ENCODE data around the gene PLCH1. TPM values are rescaled to one million over a fixed set of nuclear protein-coding genes. Genes with fewer than 3 reads are reported as not detected.

Gene PLCH1
- total RNA-seq, 5 donors from 2014 or later (not counting 1 experiment from before 2014, with no cell fraction given), result 0.06 to 0.12 (median 0.09) TPM; not detected in 1

DNA sequence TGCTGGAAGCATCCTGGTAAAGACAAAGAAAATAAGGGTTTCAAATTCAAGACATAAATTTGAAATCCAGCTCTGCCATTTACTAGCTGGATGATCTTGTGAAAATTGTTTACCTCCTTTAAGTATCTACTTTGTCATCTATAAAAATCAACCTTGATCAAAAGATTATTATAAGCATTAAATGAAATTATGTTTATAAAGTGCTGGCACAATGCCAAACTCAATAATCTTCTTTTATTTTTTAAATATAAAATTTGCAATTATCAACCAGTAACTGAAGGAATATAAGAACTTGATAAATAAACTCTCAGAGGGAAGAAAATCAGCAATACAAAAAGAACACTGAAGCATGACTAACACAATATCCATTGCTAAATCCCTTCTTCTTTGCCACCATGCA is 35.4 kb upstream of the PLCH1 start:
- Histone ChIP-seq H3K27ac (ENCODE audit: low read length) (no peak overlapping the region), H3K4me3 (ENCODE audit: control insufficient read depth in 1 of 2, extremely low read depth in 1 of 2, low read length in 1 of 2) (no peak overlapping the region), H3K27me3 (replicated peaks in 1 of 2; ENCODE audit: control insufficient read depth in 2 of 2, extremely low read depth in 1 of 2, insufficient read depth in 2 of 2, low read length in 1 of 2) (no peaks in the 10 kb centered on the region), H3K36me3 (ENCODE audit: control insufficient read depth in 2 of 2, extremely low read depth in 1 of 2, insufficient read depth in 1 of 2, low read length in 1 of 2) (peaks cover 0 to 7% of the 10 kb centered on the region in 2 donors), H3K4me1 (ENCODE audit: control insufficient read depth in 1 of 2, extremely low read depth in 1 of 2, insufficient read depth in 2 of 2, low read length in 2 of 2) (no peaks in the 10 kb centered on the region), H3K9me3 (no peaks in the 10 kb centered on the region)
- H3K4me3 Mint-ChIP-seq, result no peak overlapping the region
- peaks cover 50% of the 10 kb centered on the region for H3K36me3 Mint-ChIP-seq
- ATAC-seq (replicated peaks in 1 of 4) (no peak), DNase-seq (no peak)
- H3K9me3 Mint-ChIP-seq, result peaks cover 0 to 10% (median 10%) of the 10 kb centered on the region in 3 donors
- H3K27me3 Mint-ChIP-seq, result no peaks in the 10 kb centered on the region
- H3K4me1 Mint-ChIP-seq, result peaks cover under 1 to 2% (median under 1%) of the 10 kb centered on the region in 3 donors
- no peak overlapping the region for H3K27ac Mint-ChIP-seq
- CTCF ChIA-PET, result no interaction called here
- POLR2A ChIA-PET, result interaction anchor here in 1 of 2 donors (0.6 kb wide), 1 partner anchor 12 kb away, joined by 3 read pairs; no protein-coding TSS in a partner anchor

DNA sequence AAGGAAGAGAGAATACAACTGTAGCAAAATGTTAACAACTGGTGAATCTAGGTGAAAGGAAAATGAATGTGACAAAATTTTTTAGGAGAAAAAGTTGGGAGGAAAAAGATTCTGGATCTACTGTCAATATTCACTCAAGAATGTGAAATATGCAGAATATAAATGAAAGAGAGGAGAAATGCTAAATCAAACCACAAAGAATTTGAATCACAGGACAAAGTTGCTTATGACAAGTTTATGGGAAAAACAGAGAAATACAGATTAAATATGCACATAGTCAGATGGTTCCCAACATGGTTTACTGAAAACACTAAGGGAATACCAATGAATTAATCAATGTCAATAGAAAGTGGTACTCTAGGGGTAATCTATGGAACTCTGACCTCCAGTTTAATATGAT is 33.6 kb upstream of the PLCH1 start:
- Histone ChIP-seq H3K4me1 (ENCODE audit: control insufficient read depth in 1 of 2, extremely low read depth in 1 of 2, insufficient read depth in 2 of 2, low read length in 2 of 2) (no peaks in the 10 kb centered on the region), H3K36me3 (ENCODE audit: control insufficient read depth in 2 of 2, extremely low read depth in 1 of 2, insufficient read depth in 1 of 2, low read length in 1 of 2) (peaks cover 0 to 15% of the 10 kb centered on the region in 2 donors), H3K4me3 (ENCODE audit: control insufficient read depth in 1 of 2, extremely low read depth in 1 of 2, low read length in 1 of 2) (no peak overlapping the region), H3K27ac (ENCODE audit: low read length) (no peak overlapping the region), H3K27me3 (replicated peaks in 1 of 2; ENCODE audit: control insufficient read depth in 2 of 2, extremely low read depth in 1 of 2, insufficient read depth in 2 of 2, low read length in 1 of 2) (no peaks in the 10 kb centered on the region), H3K9me3 (no peaks in the 10 kb centered on the region)
- Mint-ChIP-seq H3K9me3 (peaks cover 0 to 10% (median 10%) of the 10 kb centered on the region in 3 donors), H3K4me1 (no peaks in the 10 kb centered on the region), H3K4me3 (no peak overlapping the region), H3K27ac (no peak overlapping the region), H3K36me3 (peaks cover 60% of the 10 kb centered on the region), H3K27me3 (no peaks in the 10 kb centered on the region)
- DNase-seq, result no peak
- no peak for ATAC-seq (replicated peaks in 1 of 4)
- ChIA-PET POLR2A (no interaction called here), CTCF (no interaction called here)

DNA sequence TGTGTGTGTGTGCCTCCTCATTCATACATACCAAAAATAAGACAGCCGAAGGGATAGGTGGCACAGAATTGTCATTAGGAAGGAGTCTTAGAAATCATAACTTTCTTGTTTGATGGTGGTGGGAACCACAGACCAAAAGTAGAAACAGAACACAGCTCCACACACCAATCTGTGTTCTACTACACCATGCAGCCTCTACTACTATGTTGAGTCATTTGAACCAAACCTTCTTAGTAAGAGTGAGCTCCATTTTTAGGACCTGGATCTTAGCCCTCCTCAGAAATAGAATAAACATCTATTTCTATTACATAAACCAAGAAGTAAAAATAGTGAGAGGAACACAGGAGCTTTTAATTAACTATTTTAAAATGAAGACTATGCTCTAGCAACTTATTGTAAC is 27.9 kb upstream of the PLCH1 start:
- ChIA-PET POLR2A (no interaction called here), CTCF (interaction anchor here (0.6 to 1.1 kb wide), 3 partner anchors 33 to 1236 kb away, joined by 3 to 6 read pairs (median 4); partner anchors contain the start of gene C3orf33 (in 1 of the 2))
- no peaks in the 10 kb centered on the region for H3K27me3 ChIP-seq (replicated peaks in 1 of 2; ENCODE audit: control insufficient read depth in 2 of 2, extremely low read depth in 1 of 2, insufficient read depth in 2 of 2, low read length in 1 of 2)
- WGBS (ENCODE audit: insufficient coverage), result no CpG with 5 or more reads among the region's 1 CpG
- no peak for DNase-seq
- peaks cover 4 to 11% of the 10 kb centered on the region in 2 donors for H3K36me3 ChIP-seq (ENCODE audit: control insufficient read depth in 2 of 2, extremely low read depth in 1 of 2, insufficient read depth in 1 of 2, low read length in 1 of 2)
- H3K9me3 ChIP-seq, result no peaks in the 10 kb centered on the region
- H3K27ac Mint-ChIP-seq, result no peak overlapping the region
- H3K4me1 ChIP-seq (ENCODE audit: control insufficient read depth in 1 of 2, extremely low read depth in 1 of 2, insufficient read depth in 2 of 2, low read length in 2 of 2), result no peaks in the 10 kb centered on the region
- no peaks in the 10 kb centered on the region for H3K27me3 Mint-ChIP-seq
- H3K27ac ChIP-seq (ENCODE audit: low read length), result no peak overlapping the region
- no peak overlapping the region for H3K4me3 Mint-ChIP-seq
- peaks cover 60% of the 10 kb centered on the region for H3K36me3 Mint-ChIP-seq
- no peak overlapping the region for H3K4me3 ChIP-seq (ENCODE audit: control insufficient read depth in 1 of 2, extremely low read depth in 1 of 2, low read length in 1 of 2)
- no peak for ATAC-seq (replicated peaks in 1 of 4)
- H3K4me1 Mint-ChIP-seq, result no peaks in the 10 kb centered on the region
- H3K9me3 Mint-ChIP-seq, result no peaks in the 10 kb centered on the region

DNA sequence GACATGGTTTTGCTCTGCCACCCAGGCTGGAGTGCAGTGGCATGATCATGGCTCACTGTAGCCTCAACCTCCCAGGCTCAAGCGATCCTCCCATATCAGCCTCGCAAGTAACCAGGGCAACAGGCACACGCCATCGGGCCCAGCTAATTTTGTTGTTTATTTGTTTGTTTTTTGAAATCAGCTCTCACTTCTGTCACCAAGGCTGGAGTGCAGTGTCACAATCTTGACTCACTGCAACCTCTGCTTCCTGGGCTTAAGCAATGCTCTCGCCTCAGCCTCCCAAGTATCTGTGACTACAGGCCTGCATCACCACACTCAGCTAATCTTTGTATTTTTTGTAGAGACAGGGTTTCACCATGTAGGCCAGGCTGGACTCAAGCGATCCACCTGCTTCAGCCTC is 26.3 kb upstream of the PLCH1 start:
- H3K36me3 ChIP-seq (ENCODE audit: control insufficient read depth in 2 of 2, extremely low read depth in 1 of 2, insufficient read depth in 1 of 2, low read length in 1 of 2), result peaks cover 4 to 11% of the 10 kb centered on the region in 2 donors
- no peak overlapping the region for H3K4me3 ChIP-seq (ENCODE audit: control insufficient read depth in 1 of 2, extremely low read depth in 1 of 2, low read length in 1 of 2)
- H3K27ac Mint-ChIP-seq, result no peak overlapping the region
- H3K27me3 ChIP-seq (replicated peaks in 1 of 2; ENCODE audit: control insufficient read depth in 2 of 2, extremely low read depth in 1 of 2, insufficient read depth in 2 of 2, low read length in 1 of 2), result no peaks in the 10 kb centered on the region
- no peaks in the 10 kb centered on the region for H3K4me1 ChIP-seq (ENCODE audit: control insufficient read depth in 1 of 2, extremely low read depth in 1 of 2, insufficient read depth in 2 of 2, low read length in 2 of 2)
- H3K27me3 Mint-ChIP-seq, result no peaks in the 10 kb centered on the region
- no peaks in the 10 kb centered on the region for H3K9me3 Mint-ChIP-seq
- no CpG with 5 or more reads among the region's 6 CpGs for WGBS (ENCODE audit: insufficient coverage)
- no peaks in the 10 kb centered on the region for H3K4me1 Mint-ChIP-seq
- H3K4me3 Mint-ChIP-seq, result no peak overlapping the region
- ATAC-seq (replicated peaks in 1 of 4) (no peak), DNase-seq (no peak)
- CTCF ChIA-PET, result no interaction called here
- peaks cover 57% of the 10 kb centered on the region for H3K36me3 Mint-ChIP-seq
- POLR2A ChIA-PET, result no interaction called here
- H3K9me3 ChIP-seq, result no peaks in the 10 kb centered on the region
- no peak overlapping the region for H3K27ac ChIP-seq (ENCODE audit: low read length)

DNA sequence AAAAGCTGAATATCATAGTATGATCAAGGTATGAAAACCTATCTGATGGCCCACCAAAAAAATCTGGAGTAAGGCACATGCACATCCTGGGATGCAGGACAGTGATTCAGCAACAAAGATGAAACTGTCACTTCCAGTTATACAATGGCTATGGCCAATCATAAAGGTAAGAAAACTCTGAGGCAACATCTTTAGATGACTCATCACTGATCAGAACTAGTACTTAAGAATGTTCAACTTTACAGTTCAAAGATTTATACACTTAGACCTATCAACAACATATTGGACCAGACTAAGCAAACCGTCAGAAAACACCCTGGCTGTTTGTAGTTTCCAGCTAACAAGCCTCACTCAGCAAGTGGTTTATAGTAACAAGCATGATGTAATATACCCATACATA is 21.3 kb upstream of the PLCH1 start:
- H3K36me3 ChIP-seq (ENCODE audit: control insufficient read depth in 2 of 2, extremely low read depth in 1 of 2, insufficient read depth in 1 of 2, low read length in 1 of 2), result peaks cover 0 to 5% of the 10 kb centered on the region in 2 donors
- DNase-seq (no peak), ATAC-seq (replicated peaks in 1 of 4) (no peak)
- no peaks in the 10 kb centered on the region for H3K9me3 ChIP-seq
- Mint-ChIP-seq H3K4me3 (no peak overlapping the region), H3K36me3 (peaks cover 44% of the 10 kb centered on the region), H3K27ac (no peak overlapping the region), H3K4me1 (no peaks in the 10 kb centered on the region), H3K27me3 (no peaks in the 10 kb centered on the region), H3K9me3 (no peaks in the 10 kb centered on the region)
- no peaks in the 10 kb centered on the region for H3K4me1 ChIP-seq (ENCODE audit: control insufficient read depth in 1 of 2, extremely low read depth in 1 of 2, insufficient read depth in 2 of 2, low read length in 2 of 2)
- no peaks in the 10 kb centered on the region for H3K27me3 ChIP-seq (replicated peaks in 1 of 2; ENCODE audit: control insufficient read depth in 2 of 2, extremely low read depth in 1 of 2, insufficient read depth in 2 of 2, low read length in 1 of 2)
- ChIA-PET CTCF (no interaction called here), POLR2A (interaction anchor here in 1 of 2 donors (0.7 kb wide), 1 partner anchor 717 kb away, joined by 4 read pairs; no protein-coding TSS in a partner anchor)
- H3K27ac ChIP-seq (ENCODE audit: low read length), result no peak overlapping the region
- H3K4me3 ChIP-seq (ENCODE audit: control insufficient read depth in 1 of 2, extremely low read depth in 1 of 2, low read length in 1 of 2), result no peak overlapping the region
- no CpG with 5 or more reads among the region's 1 CpG for WGBS (ENCODE audit: insufficient coverage)

DNA sequence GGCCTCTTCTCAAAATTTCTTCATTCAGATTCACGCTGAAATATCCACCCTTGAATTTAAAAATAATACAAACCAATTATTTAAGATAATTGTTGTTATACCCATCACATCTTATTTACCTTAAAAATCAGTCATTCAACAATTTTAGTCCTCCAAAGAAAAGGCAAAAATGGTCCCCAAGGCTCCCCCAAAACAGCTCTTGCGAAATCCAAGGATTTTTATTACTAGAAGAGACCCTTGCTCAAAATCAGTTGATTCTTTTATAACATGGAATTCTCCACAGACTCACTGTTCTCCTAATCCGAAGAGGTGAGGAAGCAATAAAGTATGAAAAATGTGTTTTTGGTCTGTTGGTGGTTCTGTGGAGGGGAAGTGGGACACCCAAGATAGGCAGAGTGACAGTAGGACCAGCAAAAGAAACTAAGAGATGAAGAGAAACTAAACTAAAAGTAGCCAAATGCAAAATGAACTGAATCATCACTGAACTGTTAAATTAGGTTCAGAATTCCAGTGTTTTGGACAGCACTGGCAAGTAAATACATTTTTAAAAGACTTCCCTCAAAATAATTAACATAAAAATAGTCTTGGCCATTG is 19.1 kb upstream of the PLCH1 start:
- Mint-ChIP-seq H3K9me3 (no peaks in the 10 kb centered on the region), H3K4me3 (no peak overlapping the region), H3K4me1 (no peaks in the 10 kb centered on the region), H3K36me3 (peaks cover 30% of the 10 kb centered on the region), H3K27ac (peak overlapping the region in 1 of 2 donors; percentile 11), H3K27me3 (no peaks in the 10 kb centered on the region)
- H3K27me3 ChIP-seq (replicated peaks in 1 of 2; ENCODE audit: control insufficient read depth in 2 of 2, extremely low read depth in 1 of 2, insufficient read depth in 2 of 2, low read length in 1 of 2), result no peaks in the 10 kb centered on the region
- POLR2A ChIA-PET, result no interaction called here
- CTCF ChIA-PET, result no interaction called here
- no peaks in the 10 kb centered on the region for H3K4me1 ChIP-seq (ENCODE audit: control insufficient read depth in 1 of 2, extremely low read depth in 1 of 2, insufficient read depth in 2 of 2, low read length in 2 of 2)
- no peak overlapping the region for H3K4me3 ChIP-seq (ENCODE audit: control insufficient read depth in 1 of 2, extremely low read depth in 1 of 2, low read length in 1 of 2)
- DNase-seq (no peak), ATAC-seq (replicated peaks in 1 of 4) (no peak)
- H3K36me3 ChIP-seq (ENCODE audit: control insufficient read depth in 2 of 2, extremely low read depth in 1 of 2, insufficient read depth in 1 of 2, low read length in 1 of 2), result peaks cover 0 to 5% of the 10 kb centered on the region in 2 donors
- H3K9me3 ChIP-seq, result no peaks in the 10 kb centered on the region
- no peak overlapping the region for H3K27ac ChIP-seq (ENCODE audit: low read length)
- 100% methylated on average over 1 of the region's 3 CpGs for WGBS (ENCODE audit: insufficient coverage)

DNA sequence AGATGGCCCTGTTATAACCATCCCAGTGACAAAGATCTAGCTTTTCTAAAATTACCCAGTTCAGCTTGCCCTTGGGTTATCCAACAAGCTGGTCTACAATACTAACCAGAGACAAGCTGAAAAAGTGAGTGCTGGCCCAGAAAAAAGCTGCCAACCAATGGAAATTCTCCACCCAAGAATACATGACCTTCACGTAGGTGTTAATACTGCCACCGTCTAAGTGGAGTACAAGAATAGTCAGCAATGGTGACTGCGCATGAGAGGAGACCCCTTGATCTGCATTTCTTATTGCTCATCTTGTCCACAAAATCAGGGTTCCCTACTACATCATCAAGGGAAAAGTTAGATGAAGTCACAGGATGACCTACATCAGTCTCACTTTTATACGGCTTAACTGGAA is 15.8 kb upstream of the PLCH1 start:
- ChIA-PET POLR2A (no interaction called here), CTCF (interaction anchor here in 1 of 2 donors (1.0 kb wide), 1 partner anchor 46 kb away, joined by 3 read pairs; the partner anchor contains the start of gene C3orf33)
- peaks cover 0 to 5% of the 10 kb centered on the region in 2 donors for H3K36me3 ChIP-seq (ENCODE audit: control insufficient read depth in 2 of 2, extremely low read depth in 1 of 2, insufficient read depth in 1 of 2, low read length in 1 of 2)
- Mint-ChIP-seq H3K4me3 (no peak overlapping the region), H3K27me3 (no peaks in the 10 kb centered on the region), H3K4me1 (no peaks in the 10 kb centered on the region), H3K36me3 (peaks cover 28% of the 10 kb centered on the region), H3K27ac (no peak overlapping the region), H3K9me3 (no peaks in the 10 kb centered on the region)
- no peaks in the 10 kb centered on the region for H3K9me3 ChIP-seq
- no peaks in the 10 kb centered on the region for H3K4me1 ChIP-seq (ENCODE audit: control insufficient read depth in 1 of 2, extremely low read depth in 1 of 2, insufficient read depth in 2 of 2, low read length in 2 of 2)
- no peak for ATAC-seq (replicated peaks in 1 of 4)
- H3K4me3 ChIP-seq (ENCODE audit: control insufficient read depth in 1 of 2, extremely low read depth in 1 of 2, low read length in 1 of 2), result no peak overlapping the region
- no CpG with 5 or more reads among the region's 4 CpGs for WGBS (ENCODE audit: insufficient coverage)
- no peak overlapping the region for H3K27ac ChIP-seq (ENCODE audit: low read length)
- no peaks in the 10 kb centered on the region for H3K27me3 ChIP-seq (replicated peaks in 1 of 2; ENCODE audit: control insufficient read depth in 2 of 2, extremely low read depth in 1 of 2, insufficient read depth in 2 of 2, low read length in 1 of 2)
- DNase-seq, result no peak
